HG03342 (cell line): ENCODE data around the gene PTPRN2.
"Not testable (repeated sequence)": the region's sequence is repeated elsewhere in the genome, so short reads cannot be mapped to it uniquely, and the experiment has no call there.

Experiments used
- ATAC-seq: cut with Tn5 transposase; IDR thresholded peaks from one replicate; pipeline ENCODE4 v1.9.1; 2021; ENCODE audit warnings: mild to moderate bottlenecking, moderate library complexity; ENCODE audit not compliant: unreplicated experiment

PTPRN2 gene

DNA sequence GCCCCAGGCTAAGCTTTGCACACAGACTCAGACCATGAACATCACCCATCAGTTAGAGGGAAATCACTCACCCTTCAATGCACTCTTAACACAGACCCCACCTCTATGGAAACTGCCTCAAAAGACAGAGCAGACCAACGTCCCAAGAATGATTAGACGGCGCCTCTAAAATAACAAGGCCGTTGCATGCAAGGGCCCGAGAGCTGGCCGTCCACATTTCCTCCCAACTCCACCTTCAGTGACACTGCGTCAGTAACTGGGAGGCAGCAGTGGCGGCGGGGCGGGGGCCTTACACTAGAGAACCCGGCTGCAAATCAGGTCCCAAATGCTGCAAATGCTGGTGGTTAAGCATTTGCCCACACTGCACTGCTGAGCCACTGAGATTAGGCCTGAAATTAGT, 115.0 kb downstream of the PTPRN2 start:
- ATAC-seq, result no peak

DNA sequence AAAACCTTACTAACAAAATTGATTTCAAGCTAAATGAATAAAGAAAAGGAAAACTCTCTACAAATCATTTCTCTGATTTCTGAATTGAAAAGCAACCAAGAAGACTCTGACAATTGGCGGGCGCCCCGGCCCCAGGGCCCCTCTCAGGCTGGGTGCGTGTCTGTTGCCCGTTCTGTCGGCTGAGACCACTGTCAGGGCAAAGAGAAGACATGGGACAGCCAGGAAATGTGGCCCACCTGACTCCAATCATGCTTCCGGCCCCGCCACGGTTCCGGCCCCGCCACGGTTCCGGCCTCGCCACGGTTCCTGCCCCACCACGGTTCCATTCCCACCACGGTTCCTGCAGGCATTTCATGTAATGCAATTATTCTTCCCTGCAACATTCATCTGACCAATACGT, 115.9 kb downstream of the PTPRN2 start:
- ATAC-seq, result no peak

DNA sequence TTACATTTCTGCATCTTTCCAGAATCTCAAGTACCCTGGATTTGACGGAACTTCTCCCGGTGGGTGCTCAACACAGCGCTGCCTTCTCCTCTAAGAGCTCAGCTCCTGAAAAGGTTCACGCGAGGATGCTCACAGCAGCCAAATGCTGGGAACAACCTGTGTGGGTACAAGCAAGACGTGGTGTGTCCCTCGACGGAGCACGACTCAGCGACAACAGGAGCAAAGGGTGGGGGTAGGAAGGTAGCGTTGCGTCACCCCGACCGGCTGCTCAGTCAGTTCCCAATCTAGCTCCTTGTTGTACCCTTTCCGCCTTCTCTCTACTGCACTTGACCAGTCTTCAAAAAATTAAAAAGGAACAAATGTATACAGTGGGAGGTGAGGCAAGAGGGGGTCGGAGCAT, 117.3 kb downstream of the PTPRN2 start:
- ATAC-seq, result no peak

GRCh38 chr7:158469396-158470051, 118.1 kb downstream of the PTPRN2 start:
- no peak for ATAC-seq

- no peak for ATAC-seq
These were observed 118.8 kb downstream of the PTPRN2 start for GRCh38 chr7:158468700-158469296.

GRCh38 chr7:158468181-158468580, 119.4 kb downstream of the PTPRN2 start:
- ATAC-seq, result no peak

DNA sequence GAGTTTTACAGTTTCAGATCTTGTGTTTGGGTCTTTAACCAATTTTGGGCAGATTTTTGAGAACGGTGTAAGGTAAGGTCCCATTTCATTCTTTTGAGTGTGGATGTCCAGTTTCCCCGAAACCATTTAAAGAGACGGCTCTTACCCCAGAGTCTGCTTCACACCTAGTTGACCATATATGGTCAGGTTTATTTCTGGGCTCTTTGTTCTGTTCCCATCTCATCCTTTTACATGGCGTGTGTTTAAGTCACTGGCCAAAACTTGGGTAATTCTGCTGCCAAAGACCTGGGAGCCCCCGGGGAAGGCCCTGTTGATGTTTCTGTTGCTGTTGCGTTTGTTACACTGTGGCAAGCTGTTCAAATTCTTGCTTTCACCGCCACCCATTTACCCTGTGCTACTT, 120.1 kb downstream of the PTPRN2 start:
- ATAC-seq, result no peak

GRCh38 chr7:158463317-158463716, 124.3 kb downstream of the PTPRN2 start:
- no peak for ATAC-seq

DNA sequence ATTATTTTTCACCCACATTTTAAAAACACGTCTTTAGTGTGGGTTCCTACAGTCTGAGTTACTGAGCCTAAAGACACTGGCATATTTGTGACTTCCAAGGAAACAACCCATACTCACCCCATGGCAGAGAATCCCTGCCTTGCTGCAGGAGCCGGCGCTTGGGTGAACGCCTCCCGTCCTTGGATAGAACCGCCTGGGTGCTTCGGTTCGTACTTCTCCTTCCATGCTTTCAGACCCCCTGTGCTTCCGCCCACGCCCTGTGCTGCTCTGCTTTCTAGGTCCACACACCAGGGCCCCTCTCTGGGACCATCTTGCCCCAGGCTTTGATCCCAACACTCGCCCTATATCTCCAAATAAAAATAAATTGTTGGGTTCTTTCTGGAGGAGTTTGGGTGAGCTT, 125.8 kb downstream of the PTPRN2 start:
- no peak for ATAC-seq

DNA sequence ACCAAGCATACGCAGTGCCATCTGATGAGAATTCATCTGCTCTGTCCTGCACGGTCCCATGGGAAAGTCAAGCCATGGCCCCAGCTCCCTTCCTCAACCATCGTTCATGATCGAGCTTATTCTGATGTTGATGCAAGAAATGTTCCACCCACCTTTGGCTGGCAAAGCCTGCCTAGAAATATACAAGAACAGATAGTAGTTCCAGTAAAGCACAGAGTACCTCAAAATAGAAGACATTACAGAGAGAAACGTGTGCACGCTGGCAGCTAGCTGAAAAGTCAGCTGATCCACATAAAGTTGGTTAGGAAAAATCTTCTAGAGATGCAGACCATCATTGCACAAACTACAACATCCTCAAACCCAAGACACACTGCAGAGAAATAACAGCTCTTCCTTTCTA, 127.0 kb downstream of the PTPRN2 start:
- no peak for ATAC-seq

DNA sequence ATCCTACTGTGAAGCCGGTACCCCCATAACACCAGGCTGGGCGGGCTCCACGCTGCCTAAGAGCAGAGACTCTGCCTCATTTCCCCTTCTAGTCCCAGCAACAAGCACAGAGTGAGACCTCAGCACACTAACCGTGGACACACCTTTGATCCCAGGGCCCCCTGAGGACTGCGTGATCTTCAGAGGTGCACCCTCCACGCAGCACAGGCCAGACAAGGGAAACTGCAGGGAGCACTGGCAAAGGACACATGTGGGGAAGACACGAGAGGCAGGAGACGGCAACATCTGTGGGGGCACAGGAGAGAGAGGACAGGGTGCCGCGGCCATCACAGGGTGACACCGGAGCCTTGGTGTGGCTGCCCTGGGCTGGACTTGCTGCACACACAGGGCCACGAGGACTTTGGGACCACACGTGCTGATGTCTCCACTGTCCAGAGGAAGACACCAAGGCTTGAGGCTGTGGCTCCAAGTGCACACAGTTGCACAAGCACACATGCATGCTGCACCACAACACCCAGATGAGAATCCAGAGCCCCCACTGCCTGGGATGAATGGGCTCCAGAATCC, 128.8 kb downstream of the PTPRN2 start:
- no peak for ATAC-seq

GRCh38 chr7:158458096-158458495, 129.5 kb downstream of the PTPRN2 start:
- ATAC-seq, result no peak

GRCh38 chr7:158457586-158457985, 130.0 kb downstream of the PTPRN2 start:
- ATAC-seq, result not testable (repeated sequence)

DNA sequence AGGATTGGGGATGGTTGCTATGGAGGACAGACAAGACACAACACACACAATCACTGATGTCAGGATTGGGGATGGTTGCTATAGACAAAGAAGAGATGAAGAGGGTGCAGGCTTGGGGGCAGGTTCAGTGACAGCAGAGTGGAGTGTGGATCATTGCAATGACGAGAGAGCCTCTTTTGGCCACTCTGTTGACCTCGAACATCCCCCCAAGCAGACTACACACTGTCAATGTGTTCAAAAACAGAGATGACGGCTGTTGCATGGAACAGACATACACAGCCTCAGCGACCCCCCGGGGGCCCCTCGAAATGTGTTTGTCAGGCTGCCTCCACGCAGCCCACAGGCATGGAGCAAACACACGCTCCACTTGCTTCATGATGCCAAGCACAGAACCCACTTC, 133.0 kb downstream of the PTPRN2 start:
- no peak for ATAC-seq

- no peak for ATAC-seq
These were observed 134.0 kb downstream of the PTPRN2 start for GRCh38 chr7:158453663-158454062.

- ATAC-seq, result no peak
These were observed 135.3 kb downstream of the PTPRN2 start for GRCh38 chr7:158452331-158452730.

DNA sequence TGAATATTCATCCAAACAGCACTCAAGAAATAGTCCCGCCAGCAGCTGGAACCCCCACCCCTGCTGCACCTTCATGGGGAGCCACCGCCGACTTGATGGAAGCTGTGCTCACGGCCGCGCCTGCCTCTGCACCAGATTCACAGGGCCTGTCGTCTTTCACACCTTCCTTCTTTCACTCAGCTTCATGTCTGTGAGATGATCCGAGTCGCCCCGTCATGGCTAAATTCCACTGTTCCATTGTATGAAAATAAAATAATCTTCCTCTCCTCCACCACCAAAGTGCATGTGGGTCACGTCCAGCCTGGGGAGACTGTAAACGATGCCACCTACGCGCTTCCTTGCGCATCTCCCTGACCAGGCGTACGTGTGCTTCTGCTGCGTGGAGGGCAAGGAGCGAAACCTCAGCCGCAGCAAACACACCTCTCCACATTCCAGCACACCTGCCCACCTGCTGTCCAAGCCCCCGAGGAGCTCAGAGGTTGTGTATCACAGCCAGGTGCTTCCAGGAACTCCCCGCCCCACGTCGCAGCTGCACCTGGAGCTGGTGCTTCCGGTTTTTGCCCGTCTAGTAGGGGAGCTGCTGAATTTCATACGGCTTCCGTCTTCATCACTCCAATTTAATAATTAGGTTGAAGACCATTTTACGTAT, 137.0 kb downstream of the PTPRN2 start:
- no peak for ATAC-seq

DNA sequence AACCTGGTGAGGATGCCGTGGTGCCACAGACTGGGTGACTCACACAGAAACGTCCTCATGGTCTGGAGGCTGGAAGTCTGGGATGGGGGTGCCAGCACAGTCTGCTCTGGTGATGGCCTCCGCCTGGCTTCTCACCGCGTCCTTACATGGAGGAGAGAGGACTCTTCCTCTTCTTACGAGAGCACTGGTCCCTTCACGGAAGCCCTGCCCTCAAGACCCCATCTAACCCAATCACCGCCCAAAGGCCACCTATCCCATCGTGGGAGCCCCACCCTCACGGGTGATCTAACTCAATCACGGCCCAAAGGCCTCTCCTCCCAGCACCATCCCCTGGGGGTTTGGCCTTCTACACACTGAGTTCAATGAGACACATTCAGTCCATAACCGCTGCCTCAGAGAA, 137.7 kb downstream of the PTPRN2 start:
- ATAC-seq, result no peak

DNA sequence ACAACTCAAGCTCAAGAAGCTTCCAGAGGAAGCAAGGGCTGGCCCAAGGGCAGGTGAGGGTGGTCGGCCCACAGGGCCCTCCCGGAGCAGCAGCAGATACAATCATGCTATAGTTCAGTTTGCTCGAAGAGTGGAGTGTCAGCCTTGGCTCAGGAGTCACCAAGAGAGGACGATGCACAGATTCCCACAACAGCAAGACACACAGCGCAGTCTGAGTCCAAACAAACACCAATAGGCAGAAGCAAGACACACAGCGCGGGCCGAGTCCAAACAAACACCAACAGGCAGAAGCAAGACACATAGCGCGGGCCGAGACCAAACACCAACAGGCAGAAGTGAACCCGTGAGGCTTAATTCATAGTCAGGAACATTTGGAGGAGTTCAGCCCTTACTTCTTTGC, 138.4 kb downstream of the PTPRN2 start:
- no peak for ATAC-seq

GRCh38 chr7:158448430-158449100, 139.1 kb downstream of the PTPRN2 start:
- no peak for ATAC-seq

GRCh38 chr7:158447506-158448171, 140.0 kb downstream of the PTPRN2 start:
- ATAC-seq, result no peak
